ENCODE data around the gene CMSS1.

CMSS1 gene

GRCh38 chr3:99854756-99855298 lies 37.2 kb downstream of the CMSS1 start:
- no peak for DNase-seq (ENCODE audit: low read depth)

- no peak for DNase-seq (ENCODE audit: low read depth)
These were observed 38.2 kb downstream of the CMSS1 start for GRCh38 chr3:99855900-99856299.

- no peak for DNase-seq (ENCODE audit: low read depth)
These were observed 39.0 kb downstream of the CMSS1 start for GRCh38 chr3:99856437-99857220.

- no peak for DNase-seq (ENCODE audit: low read depth)
These were observed 39.6 kb downstream of the CMSS1 start for GRCh38 chr3:99857278-99857677.

- DNase-seq (ENCODE audit: low read depth), result no peak
These were observed 40.8 kb downstream of the CMSS1 start for GRCh38 chr3:99858469-99858868.

- no peak for DNase-seq (ENCODE audit: low read depth)
These were observed 42.2 kb downstream of the CMSS1 start for GRCh38 chr3:99859825-99860224.

GRCh38 chr3:99861216-99861615 lies 43.6 kb downstream of the CMSS1 start:
- DNase-seq (ENCODE audit: low read depth), result no peak

- DNase-seq (ENCODE audit: low read depth), result no peak
These were observed 44.5 kb downstream of the CMSS1 start for GRCh38 chr3:99862208-99862607.

- no peak for DNase-seq (ENCODE audit: low read depth)
These were observed 45.3 kb downstream of the CMSS1 start for GRCh38 chr3:99863002-99863401.

- DNase-seq (ENCODE audit: low read depth), result no peak
These were observed 45.9 kb downstream of the CMSS1 start for GRCh38 chr3:99863588-99863987.

GRCh38 chr3:99864289-99864688 lies 46.6 kb downstream of the CMSS1 start:
- no peak for DNase-seq (ENCODE audit: low read depth)

- DNase-seq (ENCODE audit: low read depth), result no peak
These were observed 47.7 kb downstream of the CMSS1 start for GRCh38 chr3:99865321-99865720.

GRCh38 chr3:99866261-99866761 lies 48.6 kb downstream of the CMSS1 start:
- DNase-seq (ENCODE audit: low read depth), result no peak

GRCh38 chr3:99867594-99868310 lies 50.1 kb downstream of the CMSS1 start:
- no peak for DNase-seq (ENCODE audit: low read depth)

- DNase-seq (ENCODE audit: low read depth), result no peak
These were observed 50.6 kb downstream of the CMSS1 start for GRCh38 chr3:99868311-99868646.

GRCh38 chr3:99869621-99870020 lies 52.0 kb downstream of the CMSS1 start:
- no peak for DNase-seq (ENCODE audit: low read depth)

GRCh38 chr3:99870712-99871111 lies 53.0 kb downstream of the CMSS1 start:
- no peak for DNase-seq (ENCODE audit: low read depth)

- DNase-seq (ENCODE audit: low read depth), result no peak
These were observed 53.8 kb downstream of the CMSS1 start for GRCh38 chr3:99871231-99872045.

GRCh38 chr3:99872923-99873254 lies 55.2 kb downstream of the CMSS1 start:
- no peak for DNase-seq (ENCODE audit: low read depth)

- no peak for DNase-seq (ENCODE audit: low read depth)
These were observed 55.8 kb downstream of the CMSS1 start for GRCh38 chr3:99873269-99874102.

- no peak for DNase-seq (ENCODE audit: low read depth)
These were observed 56.8 kb downstream of the CMSS1 start for GRCh38 chr3:99874237-99875002.

Measured in stimulated activated CD8-positive, alpha-beta memory T cell treated with anti-CD3 and anti-CD28 coated beads, Interleukin-4, amount 100 ng/mL, for 24 hours (primary cell).